ENCODE measurements around the gene AK1. TPM values are rescaled to one million over a fixed set of nuclear protein-coding genes. Genes with fewer than 3 reads are reported as not detected.
"Not testable (repeated sequence)": the region's sequence is repeated elsewhere in the genome, so short reads cannot be mapped to it uniquely, and the experiment has no call there.

The AK1 gene
- total RNA-seq, 3 donors from 2014 or later = 66.7 to 157 (median 106) TPM

DNA sequence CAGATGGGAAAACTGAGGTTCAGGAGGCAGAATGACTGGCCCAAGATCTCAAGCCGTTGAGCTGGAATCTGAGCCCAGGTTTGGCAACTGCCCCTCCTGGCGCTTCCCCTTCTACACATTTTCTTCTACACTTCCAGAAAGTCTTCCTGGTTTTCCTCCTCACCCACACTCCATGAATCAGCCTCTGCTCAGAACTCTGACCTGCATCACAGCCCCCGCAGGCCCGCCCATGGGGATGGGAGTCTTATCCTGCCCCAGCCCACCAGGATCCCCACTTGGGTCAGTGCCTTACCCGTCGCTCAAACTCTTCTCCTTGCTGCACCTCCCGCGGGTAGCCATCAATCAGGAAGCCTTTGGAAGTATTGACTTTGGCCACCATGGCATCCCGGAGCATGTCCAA is 5.9 kb downstream of the AK1 start:
- TF ChIP-seq, protein P1, sequence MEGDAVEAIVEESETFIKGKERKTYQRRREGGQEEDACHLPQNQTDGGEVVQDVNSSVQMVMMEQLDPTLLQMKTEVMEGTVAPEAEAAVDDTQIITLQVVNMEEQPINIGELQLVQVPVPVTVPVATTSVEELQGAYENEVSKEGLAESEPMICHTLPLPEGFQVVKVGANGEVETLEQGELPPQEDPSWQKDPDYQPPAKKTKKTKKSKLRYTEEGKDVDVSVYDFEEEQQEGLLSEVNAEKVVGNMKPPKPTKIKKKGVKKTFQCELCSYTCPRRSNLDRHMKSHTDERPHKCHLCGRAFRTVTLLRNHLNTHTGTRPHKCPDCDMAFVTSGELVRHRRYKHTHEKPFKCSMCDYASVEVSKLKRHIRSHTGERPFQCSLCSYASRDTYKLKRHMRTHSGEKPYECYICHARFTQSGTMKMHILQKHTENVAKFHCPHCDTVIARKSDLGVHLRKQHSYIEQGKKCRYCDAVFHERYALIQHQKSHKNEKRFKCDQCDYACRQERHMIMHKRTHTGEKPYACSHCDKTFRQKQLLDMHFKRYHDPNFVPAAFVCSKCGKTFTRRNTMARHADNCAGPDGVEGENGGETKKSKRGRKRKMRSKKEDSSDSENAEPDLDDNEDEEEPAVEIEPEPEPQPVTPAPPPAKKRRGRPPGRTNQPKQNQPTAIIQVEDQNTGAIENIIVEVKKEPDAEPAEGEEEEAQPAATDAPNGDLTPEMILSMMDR (IDR thresholded peaks at IDR 0.05) = no peak
- H3K9me3 ChIP-seq = no peaks in the 10 kb centered on the region
- H3K36me3 ChIP-seq (ENCODE audit: low read depth) = no peaks in the 10 kb centered on the region
- H3K4me3 ChIP-seq = no peak overlapping the region
- ATAC-seq (no peak), DNase-seq (no peak)
- peaks cover 22% of the 10 kb centered on the region for H3K4me1 ChIP-seq (ENCODE audit: low read depth)
- intact Hi-C loops (cut with DNase I, micrococcal nuclease) = loop anchor here in 1 of 2 donors (10.0 kb wide), 1 partner anchor 137 kb away; the partner anchor contains the start of gene TOR2A

DNA sequence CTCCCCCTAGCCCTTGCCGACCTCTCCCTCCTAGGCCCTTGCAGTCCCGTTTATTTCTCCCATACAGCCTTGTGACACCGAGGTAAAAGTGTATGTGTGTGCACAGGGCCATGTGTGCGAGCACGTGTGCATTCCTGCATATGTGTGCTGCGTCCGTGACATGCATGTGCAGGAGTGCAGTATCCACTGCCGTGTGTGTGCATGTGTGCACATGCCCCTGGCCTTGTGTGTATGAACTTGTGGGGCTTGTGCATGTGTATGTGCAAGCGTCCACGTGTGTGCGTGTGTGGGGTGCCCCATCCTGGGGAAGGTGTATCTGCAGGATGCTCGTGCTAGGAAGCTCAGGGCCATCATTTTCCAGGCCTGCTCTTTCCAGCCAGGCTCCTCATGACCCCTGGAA is 6.6 kb downstream of the AK1 start:
- no peak overlapping the region for H3K4me3 ChIP-seq
- no peaks in the 10 kb centered on the region for H3K9me3 ChIP-seq
- no peak for ATAC-seq
- peaks cover 17% of the 10 kb centered on the region for H3K4me1 ChIP-seq (ENCODE audit: low read depth)
- DNase-seq = no peak
- H3K36me3 ChIP-seq (ENCODE audit: low read depth) = no peaks in the 10 kb centered on the region
- intact Hi-C loops (cut with DNase I, micrococcal nuclease) = loop anchor here in 1 of 2 donors (10.0 kb wide), 1 partner anchor 136 kb away; the partner anchor contains the start of gene TOR2A
- TF ChIP-seq, protein P1 (IDR thresholded peaks at IDR 0.05) = no peak

DNA sequence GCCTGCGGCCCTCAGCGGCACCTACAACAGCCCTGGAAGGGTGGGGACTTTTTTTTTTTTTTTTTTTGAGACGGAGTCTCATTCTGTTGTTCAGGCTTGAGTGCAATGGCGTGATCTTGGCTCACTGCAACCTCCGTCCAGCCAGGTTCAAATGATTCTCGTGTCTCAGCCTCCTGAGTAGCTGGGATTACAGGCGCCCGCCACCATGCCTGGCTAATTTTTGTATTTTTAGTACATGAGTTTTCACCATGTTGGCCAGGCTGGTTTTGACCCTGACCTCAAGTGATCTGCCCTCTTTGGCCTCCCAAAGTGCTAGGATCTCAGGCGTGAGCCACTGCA is 7.4 kb downstream of the AK1 start:
- DNase-seq; H3K9me3 ChIP-seq; H3K36me3 ChIP-seq (ENCODE audit: low read depth); ATAC-seq; H3K4me3 ChIP-seq: not testable (repeated sequence)
- H3K4me1 ChIP-seq (ENCODE audit: low read depth) = peaks cover 14% of the 10 kb centered on the region
- intact Hi-C loops (cut with DNase I, micrococcal nuclease) = loop anchor here in 1 of 2 donors (10.0 kb wide), 1 partner anchor 135 kb away; the partner anchor contains the start of gene TOR2A

DNA sequence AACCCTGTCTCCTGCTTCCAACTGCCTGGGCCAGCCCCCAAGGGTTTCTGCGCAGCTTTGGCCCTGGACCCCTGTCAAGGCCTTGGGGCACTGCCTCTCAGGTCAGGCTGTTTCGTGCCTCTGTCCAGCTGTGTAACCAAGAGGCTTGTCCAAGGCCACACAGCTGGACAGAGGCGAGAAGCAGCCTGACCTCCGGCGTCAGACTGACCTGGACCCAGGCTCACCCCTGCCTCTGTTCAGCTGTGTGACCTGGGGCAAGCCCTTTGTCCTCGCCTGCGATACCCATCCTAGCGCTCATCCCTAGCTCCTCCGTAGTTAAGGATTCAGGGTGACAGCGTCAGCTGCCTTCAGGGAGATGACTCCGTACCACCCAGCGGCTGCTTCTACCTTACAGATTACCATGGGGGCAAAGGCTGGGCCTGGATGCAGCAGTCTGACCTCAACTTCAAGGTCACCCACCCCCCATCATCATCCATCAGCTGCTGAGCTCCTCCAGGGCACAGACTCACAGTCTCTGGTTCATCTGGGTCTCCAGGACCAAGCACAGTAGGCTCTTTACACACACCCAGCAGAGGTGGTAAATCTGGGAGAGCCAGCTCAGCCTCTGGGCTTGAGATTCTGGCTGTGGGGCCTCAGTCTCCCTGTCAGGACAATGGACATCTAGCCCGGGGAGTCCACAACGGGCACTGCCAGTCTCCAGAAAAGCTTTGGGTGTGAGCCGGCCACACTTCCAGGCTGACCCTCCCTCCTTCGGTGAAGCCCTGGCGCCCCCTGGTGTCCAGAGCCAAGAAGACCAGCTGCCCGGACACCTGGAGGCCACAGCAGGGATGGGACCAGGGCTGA is 7.9 kb downstream of the AK1 start:
- ATAC-seq (peak; percentile 89), DNase-seq (peak; percentile 88 to 95 (median 91))
- Histone ChIP-seq H3K4me1 (ENCODE audit: low read depth) (peaks cover 10% of the 10 kb centered on the region), H3K36me3 (ENCODE audit: low read depth) (no peaks in the 10 kb centered on the region), H3K4me3 (no peak overlapping the region), H3K9me3 (no peaks in the 10 kb centered on the region)
- intact Hi-C loops (cut with DNase I, micrococcal nuclease) = loop anchor here in 1 of 2 donors (10.0 kb wide), 1 partner anchor 135 kb away; the partner anchor contains the start of gene TOR2A
- TF ChIP-seq, protein P1 (IDR thresholded peaks at IDR 0.05) = peak; percentile 82

DNA sequence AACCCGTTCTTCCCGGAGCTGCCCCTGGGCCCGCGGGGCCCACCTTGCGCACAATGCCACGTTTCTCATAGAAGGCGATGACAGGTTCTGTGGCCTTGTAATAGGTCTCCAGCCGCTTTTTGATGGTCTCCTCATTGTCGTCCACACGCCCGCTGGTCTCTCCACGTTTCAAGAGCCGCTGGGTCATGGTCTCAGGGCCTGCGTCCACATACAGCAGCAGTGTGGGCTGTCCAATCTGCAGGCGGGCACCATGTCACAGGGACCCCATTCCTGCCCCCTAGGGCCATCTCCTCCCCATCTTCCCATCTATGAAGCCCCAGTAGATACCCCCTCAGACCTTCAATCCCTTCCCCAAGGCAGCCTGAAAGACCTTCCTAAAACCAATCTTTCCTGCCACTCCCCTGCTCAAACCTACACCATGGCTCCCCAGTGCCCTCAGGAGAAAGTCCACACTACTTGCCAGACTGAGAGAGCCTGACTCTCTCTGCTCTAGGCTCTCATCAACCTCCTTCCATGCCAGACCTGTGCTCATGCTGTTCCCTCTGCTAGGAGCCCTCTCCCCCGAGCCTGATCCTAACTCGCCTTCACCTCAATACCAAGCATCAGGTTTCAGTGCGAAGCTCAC is 9.1 kb downstream of the AK1 start:
- intact Hi-C loops (cut with DNase I, micrococcal nuclease) = no loop called here
- ATAC-seq (no peak), DNase-seq (no peak)
- Histone ChIP-seq H3K36me3 (ENCODE audit: low read depth) (no peaks in the 10 kb centered on the region), H3K4me3 (no peak overlapping the region), H3K4me1 (ENCODE audit: low read depth) (peaks cover 4% of the 10 kb centered on the region), H3K9me3 (no peaks in the 10 kb centered on the region)
- TF ChIP-seq, protein P1 (IDR thresholded peaks at IDR 0.05) = no peak
